ENCODE results near the gene GNG7. TPM values are rescaled to one million over a fixed set of nuclear protein-coding genes. Genes with fewer than 3 reads are reported as not detected.
A peak's percentile ranks its signal among the peaks of the same experiment; 100 is the strongest.

Gene GNG7
- total RNA-seq, 4 donors from 2014 or later = 4.7 to 15.6 (median 9.2) TPM

DNA sequence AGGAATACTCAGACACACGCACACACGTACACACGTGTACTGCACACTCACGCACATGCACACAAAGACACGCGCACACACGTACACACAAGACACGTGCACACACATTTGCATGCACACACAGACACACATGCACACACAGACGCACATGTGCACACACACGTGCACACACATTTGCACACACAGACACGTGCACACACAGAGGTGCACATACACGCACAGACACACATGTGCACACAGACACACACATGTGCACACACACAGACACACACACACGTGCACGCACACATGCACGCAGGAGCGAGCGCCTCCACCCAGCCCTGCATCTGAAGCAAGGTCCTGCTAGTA lies 145.4 kb downstream of the GNG7 start:
- Histone ChIP-seq H3K27me3 (no peaks in the 10 kb centered on the region), H3K9me3 (no peaks in the 10 kb centered on the region), H3K36me3 (no peaks in the 10 kb centered on the region), H3K27ac (no peak overlapping the region), H3K4me1 (peaks cover 0 to 17% (median 0%) of the 10 kb centered on the region in 3 donors), H3K4me3 (no peak overlapping the region)
- 75% methylated on average over 3 of the region's 17 CpGs; no CpG with 5 or more reads in 1 of the 2 donors for WGBS, 2 donors (ENCODE audit: low coverage in 1 of 2)
- TF ChIP-seq POLR2AphosphoS5 (IDR thresholded peaks at IDR 0.05) (no peak), EP300 (IDR thresholded peaks at IDR 0.05) (no peak), POLR2A (IDR thresholded peaks at IDR 0.05) (no peak)
- TF ChIP-seq, protein P1, sequence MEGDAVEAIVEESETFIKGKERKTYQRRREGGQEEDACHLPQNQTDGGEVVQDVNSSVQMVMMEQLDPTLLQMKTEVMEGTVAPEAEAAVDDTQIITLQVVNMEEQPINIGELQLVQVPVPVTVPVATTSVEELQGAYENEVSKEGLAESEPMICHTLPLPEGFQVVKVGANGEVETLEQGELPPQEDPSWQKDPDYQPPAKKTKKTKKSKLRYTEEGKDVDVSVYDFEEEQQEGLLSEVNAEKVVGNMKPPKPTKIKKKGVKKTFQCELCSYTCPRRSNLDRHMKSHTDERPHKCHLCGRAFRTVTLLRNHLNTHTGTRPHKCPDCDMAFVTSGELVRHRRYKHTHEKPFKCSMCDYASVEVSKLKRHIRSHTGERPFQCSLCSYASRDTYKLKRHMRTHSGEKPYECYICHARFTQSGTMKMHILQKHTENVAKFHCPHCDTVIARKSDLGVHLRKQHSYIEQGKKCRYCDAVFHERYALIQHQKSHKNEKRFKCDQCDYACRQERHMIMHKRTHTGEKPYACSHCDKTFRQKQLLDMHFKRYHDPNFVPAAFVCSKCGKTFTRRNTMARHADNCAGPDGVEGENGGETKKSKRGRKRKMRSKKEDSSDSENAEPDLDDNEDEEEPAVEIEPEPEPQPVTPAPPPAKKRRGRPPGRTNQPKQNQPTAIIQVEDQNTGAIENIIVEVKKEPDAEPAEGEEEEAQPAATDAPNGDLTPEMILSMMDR (IDR thresholded peaks at IDR 0.05) = no peak
- ATAC-seq = no peak

DNA sequence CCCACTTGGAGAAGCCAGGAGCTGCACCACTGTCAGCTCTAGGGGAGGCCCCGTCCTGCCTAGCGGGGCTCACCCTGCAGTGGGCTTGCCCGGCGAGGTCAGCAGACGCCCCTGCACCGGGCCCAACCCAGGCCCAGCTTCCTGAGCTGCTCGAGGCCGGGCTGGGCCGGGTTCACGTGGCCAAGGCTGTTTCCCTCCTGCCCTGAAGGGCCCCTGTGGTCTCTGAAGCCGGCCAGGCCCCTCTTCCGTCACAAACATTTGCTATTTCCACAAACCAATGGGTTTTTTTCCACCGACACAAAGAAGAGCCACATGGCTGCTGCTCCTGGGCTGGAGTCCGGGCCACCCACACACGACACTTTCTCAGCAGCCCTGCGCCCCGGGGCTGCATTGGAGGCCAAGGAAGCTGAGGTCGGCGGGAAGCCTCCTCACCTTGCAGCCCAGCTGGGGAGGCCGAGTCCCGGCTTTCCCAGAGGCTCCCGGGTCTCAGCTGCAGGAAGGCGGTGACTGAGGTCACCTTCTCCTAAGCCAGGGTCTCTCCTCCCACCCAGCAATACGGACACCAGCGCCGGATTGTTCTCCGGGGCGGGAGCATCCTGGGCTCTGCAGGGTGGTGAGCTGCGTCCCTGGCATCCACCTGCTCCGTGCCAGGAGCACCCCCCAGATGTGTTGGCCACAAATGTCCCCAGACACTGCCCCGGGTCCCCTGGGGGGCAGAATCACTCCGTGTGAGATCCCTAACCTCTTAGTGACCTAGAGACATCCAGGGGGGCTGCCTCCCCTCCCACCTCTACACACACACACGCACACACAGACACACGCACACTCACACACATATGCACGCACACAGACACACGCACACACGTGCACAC lies 146.0 kb downstream of the GNG7 start:
- Histone ChIP-seq H3K4me3 (no peak overlapping the region), H3K27ac (peak overlapping the region in 1 of 4 donors; percentile 46), H3K27me3 (no peaks in the 10 kb centered on the region), H3K9me3 (no peaks in the 10 kb centered on the region), H3K4me1 (peaks cover 0 to 20% (median 0%) of the 10 kb centered on the region in 3 donors), H3K36me3 (no peaks in the 10 kb centered on the region)
- peak; percentile 25 for ATAC-seq
- WGBS, 2 donors (ENCODE audit: low coverage in 1 of 2) = 74% methylated on average over 9 of the region's 37 CpGs; no CpG with 5 or more reads in 1 of the 2 donors
- TF ChIP-seq, protein P1 (IDR thresholded peaks at IDR 0.05) = no peak
- TF ChIP-seq POLR2A (IDR thresholded peaks at IDR 0.05) (no peak), POLR2AphosphoS5 (IDR thresholded peaks at IDR 0.05) (no peak), EP300 (IDR thresholded peaks at IDR 0.05) (no peak)

DNA sequence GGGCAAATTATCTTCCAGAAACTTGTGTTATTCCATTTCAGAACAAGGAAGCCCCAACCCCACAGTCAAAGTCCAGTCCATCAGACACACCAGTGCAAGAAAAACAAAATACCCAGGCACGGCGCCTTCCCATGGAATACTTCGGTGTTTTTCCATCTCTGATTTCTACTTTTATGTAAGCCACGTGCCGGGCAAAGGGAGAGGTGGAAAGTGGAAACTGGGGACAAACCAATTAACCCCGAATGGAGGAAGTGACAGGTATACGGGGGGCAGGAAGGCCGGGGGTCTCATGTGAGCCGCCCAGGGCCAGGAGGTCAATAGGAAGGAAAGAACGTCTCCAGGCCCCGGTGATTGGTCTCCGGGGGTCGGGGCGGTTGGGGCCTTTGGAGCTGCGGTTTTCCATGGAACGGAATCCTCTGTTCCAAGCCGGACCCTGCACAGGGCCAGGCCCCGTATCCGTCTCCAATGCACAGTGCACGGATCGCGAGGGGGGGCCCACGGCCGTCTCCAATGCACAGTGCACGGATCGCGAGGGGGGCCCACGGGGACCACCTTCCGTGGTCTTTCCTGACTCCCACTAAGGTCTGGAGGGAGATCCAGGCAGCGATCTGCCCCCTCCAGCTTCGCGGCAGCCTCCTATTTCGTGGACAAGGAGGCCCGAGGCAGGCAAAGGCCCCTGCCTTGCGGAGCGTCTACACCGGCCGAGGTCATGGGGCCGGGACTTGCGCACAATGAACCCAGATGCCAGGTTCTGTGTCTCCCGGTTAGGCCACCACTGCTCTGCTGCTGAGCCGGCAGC lies 146.9 kb downstream of the GNG7 start:
- ATAC-seq = peak; percentile 29
- Histone ChIP-seq H3K9me3 (no peaks in the 10 kb centered on the region), H3K27ac (peak overlapping the region in 2 of 4 donors; percentile 2 to 46), H3K27me3 (no peaks in the 10 kb centered on the region), H3K4me3 (no peak overlapping the region), H3K36me3 (no peaks in the 10 kb centered on the region), H3K4me1 (peaks cover 0 to 24% (median 0%) of the 10 kb centered on the region in 3 donors)
- TF ChIP-seq POLR2AphosphoS5 (IDR thresholded peaks at IDR 0.05) (no peak), EP300 (IDR thresholded peaks at IDR 0.05) (no peak), POLR2A (IDR thresholded peaks at IDR 0.05) (no peak)
- TF ChIP-seq, protein P1 (IDR thresholded peaks at IDR 0.05) = no peak
- 78 to 90% methylated on average over 2 to 16 of the region's 42 CpGs for WGBS, 2 donors (ENCODE audit: low coverage in 1 of 2)

DNA sequence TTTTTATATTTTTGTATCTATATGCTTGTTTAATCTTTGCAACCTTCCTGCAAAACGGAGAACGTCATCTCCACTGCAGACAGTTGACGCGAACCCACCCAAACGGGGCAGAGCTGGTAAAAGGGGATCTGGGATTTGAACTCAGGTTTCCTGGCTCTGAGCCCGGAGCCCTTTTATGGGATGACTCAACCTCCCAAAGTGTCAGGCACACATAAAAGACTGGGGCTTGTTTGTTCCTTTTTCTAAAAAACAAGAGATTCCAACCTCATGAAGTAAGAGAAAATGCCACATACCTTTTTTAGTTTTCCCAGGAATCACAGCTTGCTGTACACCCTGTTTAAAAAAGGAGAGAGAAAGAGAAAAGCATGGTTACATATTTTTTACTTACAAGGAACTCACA lies 147.6 kb downstream of the GNG7 start:
- no peak for ATAC-seq
- TF ChIP-seq, protein P1 (IDR thresholded peaks at IDR 0.05) = no peak
- TF ChIP-seq EP300 (IDR thresholded peaks at IDR 0.05) (no peak), POLR2A (IDR thresholded peaks at IDR 0.05) (no peak)
- Histone ChIP-seq H3K4me1 (peaks cover 0 to 32% (median 0%) of the 10 kb centered on the region in 3 donors), H3K4me3 (no peak overlapping the region), H3K27me3 (no peaks in the 10 kb centered on the region), H3K27ac (peak overlapping the region in 2 of 4 donors; percentile 2 to 46), H3K36me3 (no peaks in the 10 kb centered on the region), H3K9me3 (no peaks in the 10 kb centered on the region)
- 73% methylated on average over 6 of the region's 6 CpGs; no CpG with 5 or more reads in 1 of the 2 donors for WGBS, 2 donors (ENCODE audit: low coverage in 1 of 2)
